Kidney (tissue), 14 donors: ENCODE data around the gene RBBP8NL. TPM values are rescaled to one million over a fixed set of nuclear protein-coding genes. Genes with fewer than 3 reads are reported as not detected.
A peak's percentile ranks its signal among the peaks of the same experiment; 100 is the strongest.

ENCODE experiments used
- DNase-seq, 5 donors: peaks; one replicate each; pipeline ENCODE4 v3.0.0-alpha.2; 2013 to 2020
- FAIRE-seq: peaks from 2 replicates; lab custom pipeline; 2012; peaks lifted over from hg19 to GRCh38; lab: Jason Lieb, UNC
- H3K27ac ChIP-seq, 2 donors: one replicate each; pipeline ENCODE4 v1.7.0; 2013; ENCODE audit warnings: low read depth in 2 of 2, low read length in 2 of 2, inconsistent platforms in 1 of 2
- H3K27me3 ChIP-seq: one replicate; pipeline ENCODE4 v1.7.1; 2013; ENCODE audit warnings: low read length, inconsistent platforms; ENCODE audit not compliant: control insufficient read depth, insufficient read depth
- H3K36me3 ChIP-seq, 3 donors: one replicate each; pipeline versions ENCODE4 v1.7.0 to v1.7.1; 2013; ENCODE audit warnings: low read length in 3 of 3, control low read depth in 1 of 3, inconsistent platforms in 1 of 3; ENCODE audit not compliant: insufficient read depth in 3 of 3, control insufficient read depth in 2 of 3
- H3K4me1 ChIP-seq, 3 donors: one replicate each; pipeline versions ENCODE4 v1.7.0 to v1.7.1; 2013; ENCODE audit warnings: low read length in 3 of 3, inconsistent platforms in 1 of 3, low read depth in 1 of 3; ENCODE audit not compliant: control insufficient read depth in 2 of 3, insufficient read depth in 2 of 3
- H3K4me3 ChIP-seq, 3 donors: one replicate each; pipeline versions ENCODE4 v1.7.0 to v1.8.1; 2013; ENCODE audit warnings: low read length in 3 of 3, control low read depth in 1 of 3, inconsistent platforms in 1 of 3
- H3K9ac ChIP-seq, 3 donors: one replicate each; pipeline versions ENCODE4 v1.7.0 to v1.7.1; 2013; ENCODE audit warnings: low read length in 3 of 3, control low read depth in 1 of 3, inconsistent platforms in 1 of 3
- H3K9me3 ChIP-seq, 3 donors: one replicate each; pipeline versions ENCODE4 v1.7.0 to v1.7.1; 2013; ENCODE audit warnings: low read length in 3 of 3, control low read depth in 1 of 3, inconsistent platforms in 1 of 3; ENCODE audit not compliant: control insufficient read depth in 2 of 3, insufficient read depth in 1 of 3
- intact Hi-C: fragments of 100-400 bp; cut with DNase I; formaldehyde crosslinking; loops from one replicate; pipeline ENCODE4 v1.11.1; 2022
- polyA plus RNA-seq: library from polyadenylated mRNA; stranded (reverse); fragments of 350-450 nt; fragmentation: Illumina TruSeq; extraction: RNeasy Lipid Tissue Mini Kit (QIAGEN cat#74804); gene quantifications from one replicate; pipeline ENCODE4 v1.2.3, GENCODE V29; 2014; ENCODE audit warnings: low read depth, low replicate concordance; ENCODE audit not compliant: insufficient read depth
- total RNA-seq: library from RNA; stranded (reverse); fragmentation: NEBNext Ultra II Directional; extraction: Animal tissue kit (Norgen Biotek cat#: 25700); gene quantifications from one replicate; pipeline ENCODE4 v1.2.1, GENCODE V29; 2021
- TF ChIP-seq, protein P1 (sequence below): IDR thresholded peaks from 3 replicates; pipeline ENCODE4 v1.5.1; 2012; ENCODE audit warnings: mild to moderate bottlenecking, moderate library complexity, borderline replicate concordance; ENCODE audit not compliant: insufficient read depth; ENCODE audit errors: extremely low read depth
- donor health status: control.
- donor health status: control.
- donor health status: control.
- donor health status: control.
- donor health status: control.
- donor health status: DM: yes; HTN: yes; CAD: no.
- donor health status: Normal renal cell carcinoma (clear cell type).

Gene RBBP8NL
- total and polyA plus RNA-seq, 2 donors from 2014 or later: 0.13 to 1.5 TPM

DNA sequence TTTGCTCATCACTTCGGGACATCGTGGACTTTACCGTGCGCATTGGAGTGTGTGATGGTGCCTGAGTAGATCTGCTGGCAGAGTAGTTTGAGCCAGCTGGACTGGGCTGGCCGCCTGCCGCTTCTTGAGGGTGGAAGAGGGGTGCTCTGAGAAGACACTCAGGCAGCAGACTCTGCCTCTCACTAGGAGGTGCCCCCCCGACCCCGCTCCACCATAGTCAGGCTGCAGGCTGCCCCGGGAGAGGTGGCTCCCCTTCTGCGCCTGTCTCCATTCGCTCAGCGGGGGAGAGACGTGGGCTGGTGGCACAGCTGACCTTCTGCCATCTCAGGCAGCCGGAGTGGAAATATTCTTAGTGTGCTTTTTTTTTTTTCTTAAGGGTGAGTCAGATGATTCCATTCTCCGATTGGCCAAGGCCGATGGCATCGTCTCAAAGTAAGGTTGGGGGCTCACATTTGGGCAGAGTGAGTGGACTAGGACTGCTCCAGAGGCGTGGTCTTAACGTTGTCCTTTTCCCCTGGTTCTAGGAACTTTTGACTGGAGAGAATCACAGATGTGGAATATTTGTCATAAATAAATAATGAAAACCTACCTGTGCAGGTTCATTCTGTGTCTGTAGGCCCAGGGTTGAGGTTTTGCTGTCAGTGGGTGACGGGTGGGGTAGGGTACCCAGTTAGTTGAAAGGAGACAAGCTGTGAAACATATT, 39.3 kb downstream of the RBBP8NL start:
- Histone ChIP-seq H3K4me3 (peak overlapping the region; percentile 80 to 90 (median 86)), H3K9me3 (no peaks in the 10 kb centered on the region), H3K36me3 (peaks cover 3 to 12% (median 5%) of the 10 kb centered on the region in 3 donors), H3K27me3 (no peaks in the 10 kb centered on the region), H3K4me1 (peaks cover 0 to 13% (median 13%) of the 10 kb centered on the region in 3 donors), H3K27ac (no peak overlapping the region), H3K9ac (peak overlapping the region; percentile 41 to 91 (median 88))
- TF ChIP-seq, protein P1, sequence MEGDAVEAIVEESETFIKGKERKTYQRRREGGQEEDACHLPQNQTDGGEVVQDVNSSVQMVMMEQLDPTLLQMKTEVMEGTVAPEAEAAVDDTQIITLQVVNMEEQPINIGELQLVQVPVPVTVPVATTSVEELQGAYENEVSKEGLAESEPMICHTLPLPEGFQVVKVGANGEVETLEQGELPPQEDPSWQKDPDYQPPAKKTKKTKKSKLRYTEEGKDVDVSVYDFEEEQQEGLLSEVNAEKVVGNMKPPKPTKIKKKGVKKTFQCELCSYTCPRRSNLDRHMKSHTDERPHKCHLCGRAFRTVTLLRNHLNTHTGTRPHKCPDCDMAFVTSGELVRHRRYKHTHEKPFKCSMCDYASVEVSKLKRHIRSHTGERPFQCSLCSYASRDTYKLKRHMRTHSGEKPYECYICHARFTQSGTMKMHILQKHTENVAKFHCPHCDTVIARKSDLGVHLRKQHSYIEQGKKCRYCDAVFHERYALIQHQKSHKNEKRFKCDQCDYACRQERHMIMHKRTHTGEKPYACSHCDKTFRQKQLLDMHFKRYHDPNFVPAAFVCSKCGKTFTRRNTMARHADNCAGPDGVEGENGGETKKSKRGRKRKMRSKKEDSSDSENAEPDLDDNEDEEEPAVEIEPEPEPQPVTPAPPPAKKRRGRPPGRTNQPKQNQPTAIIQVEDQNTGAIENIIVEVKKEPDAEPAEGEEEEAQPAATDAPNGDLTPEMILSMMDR: no peak
- FAIRE-seq: no peak
- no peak for DNase-seq
- intact Hi-C loops: no loop called here

DNA sequence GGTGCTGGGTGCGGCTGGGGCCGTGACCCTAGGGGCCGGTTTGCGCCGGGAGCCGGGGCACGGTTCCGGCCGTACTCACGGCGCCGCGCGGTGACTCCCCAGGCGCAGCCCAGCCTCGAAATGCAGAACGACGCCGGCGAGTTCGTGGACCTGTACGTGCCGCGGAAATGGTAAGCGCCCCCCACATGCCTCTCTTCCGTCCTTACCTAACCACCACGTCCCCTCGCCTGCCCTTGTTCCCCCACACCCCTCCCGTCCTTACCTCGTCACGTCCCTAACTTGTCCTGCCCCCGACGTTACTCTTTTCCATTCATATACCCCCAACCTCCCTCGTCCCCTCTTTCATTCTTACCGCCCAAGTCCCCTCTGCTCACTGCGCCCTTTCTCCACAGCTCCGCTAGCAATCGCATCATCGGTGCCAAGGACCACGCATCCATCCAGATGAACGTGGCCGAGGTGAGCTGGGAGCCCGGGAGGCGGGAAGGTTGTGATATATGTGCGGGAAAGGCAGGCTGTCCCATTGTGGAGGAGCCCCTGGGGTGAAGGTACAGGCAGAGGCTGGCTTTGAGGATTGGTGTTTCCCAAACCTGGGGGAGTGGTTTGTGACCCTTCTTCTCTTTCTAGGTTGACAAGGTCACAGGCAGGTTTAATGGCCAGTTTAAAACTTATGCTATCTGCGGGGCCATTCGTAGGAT, 40.0 kb downstream of the RBBP8NL start:
- H3K9me3 ChIP-seq: no peaks in the 10 kb centered on the region
- peak overlapping the region; percentile 41 to 91 (median 88) for H3K9ac ChIP-seq
- peaks cover 3 to 12% (median 5%) of the 10 kb centered on the region in 3 donors for H3K36me3 ChIP-seq
- intact Hi-C loops: no loop called here
- TF ChIP-seq, protein P1: no peak
- DNase-seq (peak in 1 of 5 donors; percentile 11), FAIRE-seq (no peak)
- peak overlapping the region; percentile 51 to 93 for H3K27ac ChIP-seq
- peak overlapping the region; percentile 80 to 90 (median 86) for H3K4me3 ChIP-seq
- H3K27me3 ChIP-seq: no peaks in the 10 kb centered on the region
- peaks cover 0 to 16% (median 16%) of the 10 kb centered on the region in 3 donors for H3K4me1 ChIP-seq

DNA sequence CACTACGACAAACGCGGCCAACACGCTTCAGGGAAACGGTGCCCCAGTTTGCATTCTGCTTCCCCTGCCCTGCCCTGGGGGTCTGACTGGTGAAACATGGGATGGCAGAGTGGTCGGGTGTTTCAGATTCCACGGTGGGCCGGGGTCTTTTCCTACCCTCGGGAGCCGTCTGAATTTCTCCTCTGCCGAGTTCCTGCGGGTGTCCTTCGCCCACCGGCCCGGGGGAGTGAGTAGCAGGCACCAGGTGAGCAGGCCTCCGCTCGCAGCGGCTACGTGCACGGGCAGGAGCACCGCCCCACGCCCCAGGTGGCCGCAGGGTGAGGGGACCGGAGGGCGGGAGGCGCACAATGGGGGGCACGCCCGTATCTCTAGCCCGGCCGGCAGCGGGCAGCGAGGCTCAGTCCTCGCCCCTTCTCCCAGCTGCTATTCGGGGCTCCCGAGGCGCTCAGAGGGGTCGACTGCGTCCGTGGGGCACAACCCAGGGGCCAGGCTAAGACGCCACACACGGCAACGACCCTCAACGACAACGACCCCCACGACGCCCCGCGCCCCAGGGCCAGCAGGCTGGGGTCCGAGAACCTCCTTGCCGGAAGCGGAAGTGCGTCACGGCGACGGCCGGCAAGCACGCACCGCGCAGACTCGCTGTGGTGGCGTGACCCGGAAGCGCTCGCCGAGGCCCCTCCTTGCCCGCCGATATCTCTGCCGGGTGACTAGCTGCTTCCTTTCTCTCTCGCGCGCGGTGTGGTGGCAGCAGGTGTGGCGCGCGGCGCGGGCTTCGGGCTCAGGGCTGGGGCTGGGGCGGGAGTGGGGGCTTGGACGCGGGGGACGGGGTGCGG, 40.7 kb downstream of the RBBP8NL start, which contains the start of gene RPS21:
TSS of gene RPS21 (plus strand) at position 721 of the 836 bp plus-strand sequence. CDS start 236 bp downstream, outside the sequence.
- H3K27ac ChIP-seq: peak within 1 kb of the TSS; percentile 86 to 93
- DNase-seq: peak; percentile 95 to 98 (median 97)
- H3K4me3 ChIP-seq: peak within 1 kb of the TSS; percentile 86 to 91 (median 90)
- no peaks in the 10 kb centered on the region for H3K27me3 ChIP-seq
- intact Hi-C loops: no loop called here
- peaks cover 0 to 17% (median 17%) of the 10 kb centered on the region in 3 donors for H3K4me1 ChIP-seq
- TF ChIP-seq, protein P1: peak; percentile 20
- H3K9ac ChIP-seq: peak within 1 kb of the TSS; percentile 88 to 99 (median 95)
- peaks cover 8 to 18% (median 9%) of the 10 kb centered on the region in 3 donors for H3K36me3 ChIP-seq
- FAIRE-seq: no peak
- H3K9me3 ChIP-seq: peaks cover 0 to 3% (median 0%) of the 10 kb centered on the region in 3 donors
